Non-pigmented ciliary epithelial cell (primary cell): Measurements from ENCODE around the gene F2RL1.
"Not testable (repeated sequence)": the region's sequence is repeated elsewhere in the genome, so short reads cannot be mapped to it uniquely, and the experiment has no call there.

Experiments used
- DNase-seq: peaks from one replicate; pipeline ENCODE4 v3.0.0-alpha.2; 2010; ENCODE audit warnings: low read depth

The F2RL1 gene

GRCh38 chr5:76850543-76851145 is 31.8 kb downstream of the F2RL1 start:
- no peak for DNase-seq

GRCh38 chr5:76851728-76852369 is 33.0 kb downstream of the F2RL1 start:
- no peak for DNase-seq

DNA sequence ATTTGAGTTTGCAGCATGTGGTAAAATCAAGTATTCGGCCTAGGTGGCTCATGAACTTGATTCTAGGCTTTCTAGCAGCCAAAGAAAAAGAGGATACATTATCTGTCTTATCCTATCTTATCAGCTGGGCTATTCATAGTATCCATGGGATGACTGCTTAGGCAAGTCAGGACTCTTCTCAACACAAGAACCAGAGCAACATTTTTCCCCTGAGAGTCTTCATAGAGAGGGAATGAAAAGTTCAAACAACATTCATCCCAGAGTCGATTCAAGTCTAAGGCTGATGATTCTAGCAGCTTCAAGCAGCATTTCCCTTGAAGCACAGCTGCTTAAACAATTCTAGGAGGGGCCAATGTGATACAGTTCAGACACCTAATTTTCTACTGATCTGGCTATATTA is 33.9 kb downstream of the F2RL1 start:
- no peak for DNase-seq

DNA sequence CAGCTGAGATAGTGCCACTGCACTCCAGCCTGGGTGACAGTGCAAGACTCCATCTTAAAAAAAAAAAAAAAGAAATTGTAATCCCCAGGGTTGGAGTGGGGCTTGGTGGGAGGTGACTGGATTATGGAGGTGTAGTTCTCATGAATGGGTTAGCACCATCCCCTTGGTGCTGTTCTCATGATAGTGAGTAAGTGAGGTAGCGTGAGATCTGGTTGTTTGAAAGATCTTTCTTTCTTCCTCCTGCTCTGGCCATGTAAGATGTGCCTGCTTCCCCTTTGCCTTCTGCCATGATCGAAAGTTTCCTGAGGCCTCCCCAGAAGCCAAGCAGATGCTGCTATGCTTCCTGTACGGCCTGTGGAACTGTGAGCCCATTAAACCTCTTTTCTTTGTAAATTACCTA is 34.9 kb downstream of the F2RL1 start:
- not testable (repeated sequence) for DNase-seq

DNA sequence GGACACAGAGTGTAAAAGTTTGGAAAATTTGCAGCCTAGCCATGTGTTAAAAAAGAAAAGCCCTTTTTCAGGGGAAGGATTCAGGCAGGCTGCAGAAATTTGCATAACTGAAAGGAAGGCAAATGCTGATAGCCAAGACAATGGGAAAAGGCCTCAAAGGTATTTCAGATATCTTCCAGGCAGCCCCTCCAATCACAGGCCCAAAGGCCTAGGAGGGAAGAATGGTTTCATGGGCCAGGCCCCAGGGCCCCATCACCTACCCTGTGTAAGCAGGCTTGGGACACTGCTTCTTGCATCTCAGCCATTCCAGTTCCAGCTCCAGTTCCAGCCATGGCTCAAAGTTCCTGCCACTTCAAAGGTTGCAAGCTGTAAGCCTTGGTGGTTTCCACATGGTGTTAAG is 35.8 kb downstream of the F2RL1 start:
- DNase-seq = no peak

GRCh38 chr5:76855501-76855900 is 36.7 kb downstream of the F2RL1 start:
- DNase-seq = not testable (repeated sequence)

GRCh38 chr5:76855961-76856360 is 37.1 kb downstream of the F2RL1 start:
- no peak for DNase-seq

DNA sequence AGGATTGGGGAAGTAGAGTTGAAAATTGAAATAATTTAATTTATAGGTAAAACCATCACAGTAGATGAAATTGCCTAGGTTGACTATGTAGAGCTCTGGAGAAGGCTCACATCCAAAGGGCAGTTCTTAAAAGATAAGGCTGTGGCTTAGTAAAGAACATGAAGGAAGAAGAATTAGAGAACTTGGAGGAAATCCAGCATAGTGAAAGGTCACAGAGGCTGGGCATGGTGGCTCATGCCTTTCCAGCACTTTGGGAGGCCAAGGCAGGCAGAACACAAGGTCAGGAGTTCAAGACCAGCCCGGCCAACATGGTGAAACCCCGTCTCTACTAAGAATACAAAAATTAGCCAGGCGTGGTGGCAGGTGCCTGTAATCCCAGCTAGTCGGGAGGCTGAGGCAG is 38.0 kb downstream of the F2RL1 start:
- DNase-seq = not testable (repeated sequence)

- DNase-seq = no peak
Measured at GRCh38 chr5:76859591-76860247, 40.9 kb downstream of the F2RL1 start.

DNA sequence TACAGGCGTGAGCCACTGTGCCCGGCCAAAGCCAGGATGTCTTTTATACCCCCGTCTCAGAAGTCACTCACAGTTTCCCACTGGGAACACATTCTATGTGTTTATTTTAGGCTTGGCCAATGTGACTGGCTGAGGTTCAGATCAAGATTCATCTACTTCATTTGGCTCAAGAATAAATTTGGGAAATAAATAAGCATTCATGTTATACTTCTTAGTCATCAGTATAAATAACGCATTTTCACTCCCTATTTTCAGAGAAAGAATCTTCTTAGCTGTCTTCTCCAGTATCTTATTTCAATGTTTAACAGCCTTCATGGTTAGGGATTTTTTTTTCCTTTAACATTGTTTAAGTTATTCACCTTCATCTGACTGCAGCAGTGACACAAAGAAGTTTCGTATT is 42.8 kb downstream of the F2RL1 start:
- no peak for DNase-seq

- no peak for DNase-seq
Measured at GRCh38 chr5:76863001-76863400, 44.2 kb downstream of the F2RL1 start.

- no peak for DNase-seq
Measured at GRCh38 chr5:76866503-76866902, 47.7 kb downstream of the F2RL1 start.

DNA sequence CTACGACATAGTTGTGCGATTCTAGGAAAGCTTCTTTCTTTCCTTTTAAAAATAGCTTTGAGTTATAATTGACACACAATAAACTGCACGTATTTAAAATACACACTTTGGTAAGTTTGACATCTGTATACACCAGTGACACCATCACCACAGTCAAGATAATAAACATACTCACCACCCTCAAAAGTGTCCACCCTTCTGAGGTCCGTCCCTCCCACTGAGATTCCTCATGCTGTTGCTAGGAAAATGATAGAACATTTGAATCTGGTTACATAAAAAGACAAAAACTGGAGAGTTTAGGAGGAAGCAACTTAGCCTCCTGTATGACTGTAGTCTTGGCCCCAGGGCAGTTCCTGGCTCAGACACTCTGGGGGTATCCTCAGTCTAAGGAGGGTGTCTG is 48.2 kb downstream of the F2RL1 start:
- no peak for DNase-seq

DNA sequence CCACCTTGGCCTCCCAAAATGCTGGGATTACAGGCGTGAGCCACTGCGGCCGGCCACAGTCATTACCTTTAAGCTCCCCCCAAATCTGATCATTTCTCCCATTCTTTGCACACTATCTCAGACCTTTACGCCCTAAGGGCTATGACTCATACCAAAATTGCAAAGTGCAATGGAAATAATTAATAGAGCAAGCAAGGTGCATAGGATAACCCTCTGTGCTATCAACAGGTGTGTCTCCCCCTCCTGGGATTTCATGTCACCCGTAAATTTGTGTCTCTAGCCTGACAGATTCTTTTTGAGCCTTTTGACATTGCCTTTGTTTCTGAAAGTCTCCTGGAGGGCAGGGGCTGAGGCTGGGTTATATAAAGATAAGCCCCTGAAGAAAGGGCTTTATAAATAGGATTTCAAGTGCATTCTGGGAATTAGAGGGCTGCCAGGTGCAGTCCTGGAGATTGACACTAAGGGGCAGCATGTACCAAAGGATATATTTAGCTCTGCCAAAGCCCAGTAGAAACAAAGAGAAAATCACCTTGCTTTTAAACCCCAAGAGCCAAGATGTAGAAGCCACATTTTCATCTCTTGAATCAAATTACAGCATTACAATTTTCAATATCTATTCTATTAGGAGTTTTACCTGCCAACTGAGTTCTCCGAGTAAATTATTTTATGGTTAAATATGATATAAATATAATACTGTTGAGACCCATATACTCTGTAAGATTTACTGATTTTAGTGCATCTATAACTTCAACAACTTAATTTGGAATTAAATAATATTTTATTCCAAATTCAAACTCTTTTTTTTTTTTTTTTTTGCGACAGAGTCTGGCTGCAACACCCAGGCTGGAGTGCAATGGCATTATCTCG is 49.2 kb downstream of the F2RL1 start:
- peak; percentile 42 for DNase-seq

GRCh38 chr5:76870046-76870445 is 51.2 kb downstream of the F2RL1 start:
- DNase-seq = no peak

- DNase-seq = no peak
Measured at GRCh38 chr5:76874088-76874581, 55.3 kb downstream of the F2RL1 start.
